Measurements from ENCODE around the gene SOX10.
"Not testable (repeated sequence)": the region's sequence is repeated elsewhere in the genome, so short reads cannot be mapped to it uniquely, and the experiment has no call there.

SOX10 gene

GRCh38 chr22:37961062-37961461 is 23.3 kb downstream of the SOX10 start:
- DNase-seq (ENCODE audit: low read depth in 2 of 2), result no peak

GRCh38 chr22:37959231-37959825 is 25.0 kb downstream of the SOX10 start:
- no peak for DNase-seq (ENCODE audit: low read depth in 2 of 2)

- DNase-seq (ENCODE audit: low read depth in 2 of 2), result no peak
Measured at GRCh38 chr22:37957232-37957631, 27.1 kb downstream of the SOX10 start.

- DNase-seq (ENCODE audit: low read depth in 2 of 2), result not testable (repeated sequence)
Measured at GRCh38 chr22:37955825-37956397, 28.4 kb downstream of the SOX10 start.

- DNase-seq (ENCODE audit: low read depth in 2 of 2), result no peak
Measured at GRCh38 chr22:37954686-37955085, 29.7 kb downstream of the SOX10 start.

- DNase-seq (ENCODE audit: low read depth in 2 of 2), result peak; percentile 92 to 93
Measured at GRCh38 chr22:37953437-37954179, 30.7 kb downstream of the SOX10 start, which contains the start of the genes C22orf23 and POLR2F. C22orf23 (minus strand) TSS chr22:37953601; CDS start chr22:37953149, 452 bp downstream. POLR2F (plus strand) TSS chr22:37953699; CDS start chr22:37953788, 89 bp downstream.

GRCh38 chr22:37953062-37953436 is 31.3 kb downstream of the SOX10 start:
- no peak for DNase-seq (ENCODE audit: low read depth in 2 of 2)

- not testable (repeated sequence) for DNase-seq (ENCODE audit: low read depth in 2 of 2)
Measured at GRCh38 chr22:37952629-37953028, 31.7 kb downstream of the SOX10 start.

GRCh38 chr22:37951305-37951704 is 33.0 kb downstream of the SOX10 start:
- no peak for DNase-seq (ENCODE audit: low read depth in 2 of 2)

GRCh38 chr22:37947142-37947795 is 37.1 kb downstream of the SOX10 start:
- not testable (repeated sequence) for DNase-seq (ENCODE audit: low read depth in 2 of 2)

GRCh38 chr22:37944423-37944822 is 39.9 kb downstream of the SOX10 start:
- DNase-seq (ENCODE audit: low read depth in 2 of 2), result not testable (repeated sequence)

GRCh38 chr22:37943825-37944198 is 40.5 kb downstream of the SOX10 start:
- no peak for DNase-seq (ENCODE audit: low read depth in 2 of 2)

- DNase-seq (ENCODE audit: low read depth in 2 of 2), result no peak
Measured at GRCh38 chr22:37943136-37943824, 41.1 kb downstream of the SOX10 start.

GRCh38 chr22:37942133-37942532 is 42.2 kb downstream of the SOX10 start:
- DNase-seq (ENCODE audit: low read depth in 2 of 2), result no peak

- no peak for DNase-seq (ENCODE audit: low read depth in 2 of 2)
Measured at GRCh38 chr22:37940698-37941376, 43.5 kb downstream of the SOX10 start.

GRCh38 chr22:37933711-37934376 is 50.5 kb downstream of the SOX10 start:
- DNase-seq (ENCODE audit: low read depth in 2 of 2), result peak; percentile 51 to 57

- DNase-seq (ENCODE audit: low read depth in 2 of 2), result no peak
Measured at GRCh38 chr22:37932821-37933578, 51.4 kb downstream of the SOX10 start.

GRCh38 chr22:37932401-37932800 is 52.0 kb downstream of the SOX10 start:
- no peak for DNase-seq (ENCODE audit: low read depth in 2 of 2)

GRCh38 chr22:37931893-37932389 is 52.4 kb downstream of the SOX10 start:
- DNase-seq (ENCODE audit: low read depth in 2 of 2), result no peak

- DNase-seq (ENCODE audit: low read depth in 2 of 2), result no peak
Measured at GRCh38 chr22:37930952-37931440, 53.4 kb downstream of the SOX10 start.
